HepG2 (cell line): ENCODE data around the gene RPGRIP1. TPM values are rescaled to one million over a fixed set of nuclear protein-coding genes. Genes with fewer than 3 reads are reported as not detected.

Experiments
- ARID2 ChIP-seq: sonication (generic); formaldehyde crosslinking; IDR thresholded peaks from 2 replicates; pipeline ENCODE4 v1.8.1; 2022; ENCODE audit warnings: mild to moderate bottlenecking, missing genetic modification reagents, borderline replicate concordance
- ARID3A ChIP-seq: IDR thresholded peaks from 2 replicates; pipeline ENCODE4 v1.6.1; 2012; ENCODE audit warnings: low read depth, low read length, improper control_type of control experiment
- CEBPG ChIP-seq: IDR thresholded peaks from 2 replicates; pipeline ENCODE4 v1.6.1; 2016
- FOXO4 ChIP-seq: sonication (generic); formaldehyde crosslinking; conservative IDR thresholded peaks from 2 replicates; pipeline ENCODE4 v1.8.1; 2023; ENCODE audit warnings: missing genetic modification reagents
- FOXP4 ChIP-seq: sonication (generic); formaldehyde crosslinking; IDR thresholded peaks from 2 replicates; pipeline ENCODE4 v1.4.0; 2020; ENCODE audit warnings: missing genetic modification reagents
- GATAD2A ChIP-seq: IDR thresholded peaks from 2 replicates; pipeline ENCODE4 v1.6.1; 2016
- HNF4A ChIP-seq: sonication (generic); formaldehyde crosslinking; IDR thresholded peaks from 2 replicates; pipeline ENCODE4 v1.4.0; 2020; ENCODE audit warnings: missing genetic modification reagents
- PAXIP1 ChIP-seq: sonication (generic); formaldehyde crosslinking; conservative IDR thresholded peaks from 2 replicates; pipeline ENCODE4 v1.4.0; 2020; ENCODE audit warnings: mild to moderate bottlenecking, missing genetic modification reagents, moderate library complexity
- PITX1 ChIP-seq: sonication (generic); formaldehyde crosslinking; IDR thresholded peaks from 2 replicates; pipeline ENCODE4 v1.5.1; 2020; ENCODE audit warnings: mild to moderate bottlenecking, missing genetic modification reagents
- RXRB ChIP-seq: IDR thresholded peaks from 2 replicates; pipeline ENCODE4 v1.6.1; 2016; ENCODE audit warnings: borderline replicate concordance, missing genetic modification reagents, missing compliant biosample characterization
- SNAPC2 ChIP-seq: sonication (generic); formaldehyde crosslinking; IDR thresholded peaks from 2 replicates; pipeline ENCODE4 v1.8.1; 2022; ENCODE audit warnings: mild to moderate bottlenecking, missing genetic modification reagents
- SOX13 ChIP-seq, 3 experiments: fragments of 450-650 bp in 1 of 3; sonication (generic) in 1 of 3; formaldehyde crosslinking in 1 of 3; IDR thresholded peaks in 2 of 3; conservative IDR thresholded peaks in 1 of 3; 2 replicates each; pipeline versions ENCODE4 v1.5.0 to v1.6.1; 2016 to 2020; ENCODE audit warnings: antibody characterized with exemption in 1 of 3, mild to moderate bottlenecking in 1 of 3, missing compliant biosample characterization in 1 of 3, missing genetic modification reagents in 1 of 3, moderate library complexity in 1 of 3
- SOX5 ChIP-seq: IDR thresholded peaks from 2 replicates; pipeline ENCODE4 v1.6.1; 2016; ENCODE audit warnings: borderline replicate concordance
- TEAD3 ChIP-seq: optimal IDR thresholded peaks from 2 replicates; pipeline ENCODE3; 2016; ENCODE audit warnings: borderline replicate concordance
- THRA ChIP-seq: sonication (generic); formaldehyde crosslinking; IDR thresholded peaks from 2 replicates; pipeline ENCODE4 v1.4.0; 2020; ENCODE audit warnings: missing genetic modification reagents, borderline replicate concordance
- ZBTB46 ChIP-seq: sonication (generic); formaldehyde crosslinking; IDR thresholded peaks from 2 replicates; pipeline ENCODE4 v1.4.0; 2020; ENCODE audit warnings: mild to moderate bottlenecking, missing genetic modification reagents, borderline replicate concordance
- ZFP1 ChIP-seq: IDR thresholded peaks from 2 replicates; pipeline ENCODE4 v1.6.1; 2016
- ZNF891 ChIP-seq: sonication (generic); formaldehyde crosslinking; IDR thresholded peaks from 2 replicates; pipeline ENCODE4 v1.5.0; 2020; ENCODE audit warnings: mild to moderate bottlenecking, missing genetic modification reagents
- polyA plus RNA-seq, 8 experiments: library from polyadenylated mRNA; depleted of rRNA in 3 of 8; stranded (reverse) in 7 of 8; unstranded in 1 of 8; fragments of >200 nt; fragmentation: Illumina TruSeq in 4 of 8; extraction: Trizol in 4 of 8; gene quantifications; 2 replicates each; pipeline versions ENCODE4 v1.2.1 to v1.2.3, GENCODE V29; 2011 to 2016; ENCODE audit warnings: low read depth in 4 of 8, missing spikeins in 1 of 8, mixed read lengths in 1 of 8; ENCODE audit not compliant: insufficient read depth in 1 of 8
- total RNA-seq, 5 experiments: library from RNA; depleted of rRNA; stranded (reverse); fragments of >200 nt; fragmentation: Illumina TruSeq; extraction: Trizol; gene quantifications; 2 replicates each; pipeline ENCODE4 v1.2.3, GENCODE V29; 2016; ENCODE audit warnings: low read depth in 1 of 5

Gene RPGRIP1
- total and polyA plus RNA-seq, 2 of the 13 experiments (the other 11 are each of a cell fraction or from before 2014, with no cell fraction given): 0.13 to 1.1 TPM

GRCh38 chr14:21308132-21308478 is 28.2 kb downstream of the RPGRIP1 start (continued):
- TF ChIP-seq THRA (CRISPR knock-in tag) (peak; percentile 67), CEBPG (CRISPR knock-in tag) (0 out of 2 replicates have a peak, but pooled peaks have one; percentile 4), ZFP1 (no peak), HNF4A (peak; percentile 44; the same call in 1 of the 2 replicates), SOX13 (IDR thresholded peaks at IDR 0.05) (no peak), SOX13 (CRISPR knock-in tag; conservative IDR thresholded peaks at IDR 0.05 in 1 of 2, IDR thresholded peaks at IDR 0.05 in 1 of 2) (0 out of 4 replicates have a peak, but pooled peaks of 1 of the 2 experiments have one; percentile 52), SNAPC2 (CRISPR knock-in tag) (peak; percentile 3; the same call in 1 of the 2 replicates), PAXIP1 (CRISPR knock-in tag) (peak; percentile 14; the same call in 1 of the 2 replicates), ZNF891 (CRISPR knock-in tag) (no peak), RXRB (CRISPR knock-in tag) (peak; percentile 72), ZBTB46 (CRISPR knock-in tag) (no peak), PITX1 (0 out of 2 replicates have a peak, but pooled peaks have one; percentile 11), FOXO4 (CRISPR knock-in tag) (no peak), FOXP4 (CRISPR knock-in tag) (peak; percentile 28; the same call in 1 of the 2 replicates), ARID3A (peak; percentile 64; the same call in 1 of the 2 replicates), ARID2 (CRISPR knock-in tag) (0 out of 2 replicates have a peak, but pooled peaks have one; percentile 54), SOX5 (CRISPR knock-in tag) (0 out of 2 replicates have a peak, but pooled peaks have one; percentile 18), GATAD2A (CRISPR knock-in tag) (peak; percentile 65), TEAD3 (CRISPR knock-in tag) (peak; percentile 30)
